DOHH2 (cell line): ENCODE data around the gene TMEM98.
"Not testable (repeated sequence)": the region's sequence is repeated elsewhere in the genome, so short reads cannot be mapped to it uniquely, and the experiment has no call there.

Experiments
- H3F3A ChIP-seq: fragments of 200-600 bp; sonication (generic), shearing (Covaris generic); 2 replicates; pipeline ENCODE4 v1.6.0; 2016; ENCODE audit warnings: antibody characterized with exemption, mild to moderate bottlenecking; ENCODE audit not compliant: control insufficient read depth, insufficient read depth
- H3K27ac ChIP-seq: fragments of 200-600 bp; sonication (generic); 2 replicates; pipeline ENCODE4 v1.5.1; 2014; ENCODE audit warnings: low read depth, mild to moderate bottlenecking, low read length, moderate library complexity
- H3K27me3 ChIP-seq: fragments of 200-600 bp; sonication (generic); 2 replicates; pipeline ENCODE4 v1.6.1; 2014; ENCODE audit warnings: mild to moderate bottlenecking, low read length, mixed read lengths; ENCODE audit not compliant: control insufficient read depth
- H3K36me3 ChIP-seq: fragments of 200-600 bp; sonication (generic); 2 replicates; pipeline ENCODE4 v1.6.1; 2014; ENCODE audit warnings: mild to moderate bottlenecking, low read length, moderate library complexity, mixed read lengths; ENCODE audit not compliant: control insufficient read depth
- H3K4me1 ChIP-seq: fragments of 200-600 bp; sonication (generic); 2 replicates; pipeline ENCODE4 v1.6.1; 2014; ENCODE audit warnings: mild to moderate bottlenecking, low read length, mixed read lengths; ENCODE audit not compliant: control insufficient read depth
- H3K4me2 ChIP-seq: fragments of 200-600 bp; sonication (generic); 2 replicates; pipeline ENCODE4 v1.6.0; 2014; ENCODE audit warnings: mild to moderate bottlenecking, low read length, moderate library complexity
- H3K4me3 ChIP-seq: fragments of 200-600 bp; sonication (generic); 2 replicates; pipeline ENCODE4 v1.5.1; 2014; ENCODE audit warnings: mild to moderate bottlenecking, low read length, mixed read lengths
- H3K79me2 ChIP-seq: fragments of 200-600 bp; sonication (generic); 2 replicates; pipeline ENCODE4 v1.6.1; 2014; ENCODE audit warnings: mild to moderate bottlenecking, low read length, mixed read lengths; ENCODE audit not compliant: control insufficient read depth
- H3K9me2 ChIP-seq: fragments of 200-600 bp; sonication (generic); replicated peaks from 2 replicates; pipeline ENCODE4 v1.6.1; 2014; ENCODE audit warnings: mild to moderate bottlenecking, low read length, mixed read lengths; ENCODE audit not compliant: control insufficient read depth
- H3K9me3 ChIP-seq: fragments of 200-600 bp; sonication (generic); 2 replicates; pipeline ENCODE4 v1.6.1; 2014; ENCODE audit warnings: antibody characterized with exemption, low read length, mixed read lengths; ENCODE audit not compliant: control insufficient read depth, insufficient read depth
- H4K20me1 ChIP-seq: fragments of 200-600 bp; sonication (generic); 2 replicates; pipeline ENCODE4 v1.6.0; 2014; ENCODE audit warnings: low read depth, mild to moderate bottlenecking, antibody characterized with exemption, low read length, moderate library complexity; ENCODE audit not compliant: control insufficient read depth, insufficient read depth
- CTCF ChIP-seq: fragments of 200-600 bp; sonication (generic); IDR thresholded peaks from one replicate; pipeline ENCODE4 v1.5.1; 2014; ENCODE audit warnings: antibody characterized with exemption, mild to moderate bottlenecking, low read depth, low read length; ENCODE audit not compliant: poor library complexity, severe bottlenecking
- EZH2phosphoT487 ChIP-seq: fragments of 200-600 bp; sonication (generic); IDR thresholded peaks from 2 replicates; pipeline ENCODE4 v1.6.1; 2017; ENCODE audit warnings: borderline replicate concordance, mild to moderate bottlenecking, antibody characterized with exemption, low read length, moderate library complexity, mixed read lengths

The TMEM98 gene

GRCh38 chr17:32980230-32980629 lies 52.3 kb downstream of the TMEM98 start:
- Histone ChIP-seq H4K20me1 (no peaks in the 10 kb centered on the region), H3K4me3 (no peak overlapping the region), H3K4me1 (no peaks in the 10 kb centered on the region), H3K4me2 (no peak overlapping the region), H3K9me3 (0 out of 2 replicates have a peak, but pooled peaks cover 3% of the 10 kb centered on the region), H3K27ac (no peak overlapping the region), H3K36me3 (no peaks in the 10 kb centered on the region), H3K79me2 (no peaks in the 10 kb centered on the region), H3K27me3 (no peaks in the 10 kb centered on the region), H3F3A (no peaks in the 10 kb centered on the region), H3K9me2 (no peaks in the 10 kb centered on the region)
- TF ChIP-seq EZH2phosphoT487: no peak
- TF ChIP-seq CTCF: no peak

GRCh38 chr17:32981611-32982010 lies 53.7 kb downstream of the TMEM98 start:
- not testable (repeated sequence) for H3K4me3 ChIP-seq, H3K9me2 ChIP-seq, H3K27me3 ChIP-seq, H3K4me2 ChIP-seq, H3K4me1 ChIP-seq, H3K79me2 ChIP-seq, H3K36me3 ChIP-seq, H3F3A ChIP-seq, H3K27ac ChIP-seq, H3K9me3 ChIP-seq, H4K20me1 ChIP-seq

DNA sequence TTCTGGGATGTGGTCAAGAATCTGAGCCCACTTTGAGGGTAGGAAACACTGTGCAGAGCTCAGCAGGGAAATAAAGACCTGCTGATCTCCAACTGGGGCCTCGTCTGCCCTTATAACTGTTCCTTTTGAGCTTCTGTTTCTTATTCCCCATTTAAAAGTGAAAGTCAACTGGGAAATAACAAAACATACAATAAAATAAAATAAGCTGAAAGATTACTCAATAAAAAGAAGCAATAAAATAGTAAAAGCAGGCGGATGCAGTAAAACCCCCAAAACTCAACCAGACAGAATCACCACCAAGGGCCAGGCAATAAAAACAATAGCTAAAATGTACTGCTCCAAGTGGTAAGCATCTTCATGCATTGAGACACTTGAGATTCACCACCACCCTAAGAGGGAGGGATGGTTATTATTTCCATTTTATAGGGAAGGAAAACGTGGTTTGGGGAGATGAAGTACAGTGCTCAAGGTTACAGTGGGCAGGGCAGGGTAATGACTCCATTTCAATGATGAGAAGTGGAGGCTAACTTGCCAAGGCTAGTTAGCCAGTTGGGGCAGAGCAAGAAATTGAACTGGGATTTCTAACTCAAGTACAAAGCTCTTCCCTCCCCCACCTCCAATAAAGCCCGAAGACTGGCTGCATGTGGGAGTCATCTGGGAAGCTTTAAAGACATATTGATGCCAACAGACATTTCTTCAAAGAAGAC lies 57.2 kb downstream of the TMEM98 start:
- no peak overlapping the region for H3K4me3 ChIP-seq
- no peaks in the 10 kb centered on the region for H3K4me1 ChIP-seq
- H3K27me3 ChIP-seq: no peaks in the 10 kb centered on the region
- H3K36me3 ChIP-seq: no peaks in the 10 kb centered on the region
- no peak for TF ChIP-seq EZH2phosphoT487
- TF ChIP-seq CTCF: no peak
- no peaks in the 10 kb centered on the region for H4K20me1 ChIP-seq
- H3K79me2 ChIP-seq: no peaks in the 10 kb centered on the region
- no peak overlapping the region for H3K27ac ChIP-seq
- no peak overlapping the region for H3K4me2 ChIP-seq
- 0 out of 2 replicates have a peak, but pooled peaks cover 3% of the 10 kb centered on the region for H3K9me3 ChIP-seq
- H3K9me2 ChIP-seq: no peaks in the 10 kb centered on the region
- H3F3A ChIP-seq: no peaks in the 10 kb centered on the region

DNA sequence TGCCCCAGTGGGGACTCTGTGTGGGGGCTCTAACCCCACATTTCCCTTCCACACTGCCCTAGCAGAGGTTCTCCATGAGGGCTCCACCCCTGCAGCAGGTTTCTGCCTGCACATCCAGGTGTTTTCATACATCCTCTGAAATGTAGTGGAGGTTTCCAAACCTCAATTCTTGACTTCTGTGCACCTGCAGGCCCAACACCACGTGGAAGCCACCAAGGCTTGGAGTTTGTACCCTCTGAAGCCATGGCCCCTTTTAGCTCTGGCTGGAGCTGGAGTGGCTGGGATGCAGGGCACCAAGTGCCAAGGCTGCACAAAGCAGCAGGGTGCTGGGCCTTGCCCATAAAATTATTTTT lies 59.5 kb downstream of the TMEM98 start:
- not testable (repeated sequence) for H3K4me1 ChIP-seq, H3K36me3 ChIP-seq, H3K4me2 ChIP-seq, H3K27me3 ChIP-seq, H3K9me2 ChIP-seq, H3K79me2 ChIP-seq, H3K27ac ChIP-seq, H3F3A ChIP-seq, H3K4me3 ChIP-seq, H3K9me3 ChIP-seq, H4K20me1 ChIP-seq

- not testable (repeated sequence) for H3K4me1 ChIP-seq, H3K79me2 ChIP-seq, H3K27ac ChIP-seq, H3F3A ChIP-seq, H4K20me1 ChIP-seq, H3K9me2 ChIP-seq, H3K36me3 ChIP-seq, H3K27me3 ChIP-seq, H3K4me2 ChIP-seq, H3K4me3 ChIP-seq, H3K9me3 ChIP-seq
Measured at GRCh38 chr17:32987868-32988267, 59.9 kb downstream of the TMEM98 start.
